HepG2 (cell line): Measurements from ENCODE around the gene ZNF84. TPM values are rescaled to one million over a fixed set of nuclear protein-coding genes. Genes with fewer than 3 reads are reported as not detected.
A peak's percentile ranks its signal among the peaks of the same experiment; 100 is the strongest.

Experiments used
- FOXP1 ChIP-seq, 2 experiments: fragments of 450-650 bp in 1 of 2; IDR thresholded peaks; 2 replicates each; pipeline ENCODE4 v1.6.1; 2017 to 2018; ENCODE audit warnings: antibody characterized with exemption in 1 of 2
- GATAD2A ChIP-seq: IDR thresholded peaks from 2 replicates; pipeline ENCODE4 v1.6.1; 2016
- HOMEZ ChIP-seq: IDR thresholded peaks from 2 replicates; pipeline ENCODE4 v1.6.1; 2016; ENCODE audit warnings: low read depth
- JUN ChIP-seq: sonication (generic); formaldehyde crosslinking; IDR thresholded peaks from 2 replicates; pipeline ENCODE4 v1.4.0; 2020; ENCODE audit warnings: mild to moderate bottlenecking, missing genetic modification reagents
- MAFK ChIP-seq, 2 experiments: IDR thresholded peaks in 1 of 2; conservative IDR thresholded peaks in 1 of 2; 2 replicates each; pipeline ENCODE4 v1.6.1; 2011; ENCODE audit warnings: improper control_type of control experiment in 2 of 2, low read length in 2 of 2
- POLR2AphosphoS5 ChIP-seq: IDR thresholded peaks from 2 replicates; pipeline ENCODE4 v1.6.1; 2012; ENCODE audit warnings: low read depth, low read length
- SKIL ChIP-seq: sonication (generic); formaldehyde crosslinking; IDR thresholded peaks from 2 replicates; pipeline ENCODE4 v1.8.0; 2022; ENCODE audit warnings: missing genetic modification reagents, mild to moderate bottlenecking, moderate library complexity, borderline replicate concordance
- STAG1 ChIP-seq: sonication (generic); formaldehyde crosslinking; IDR thresholded peaks from 2 replicates; pipeline ENCODE4 v1.4.0; 2020; ENCODE audit warnings: missing genetic modification reagents
- TFDP1 ChIP-seq: IDR thresholded peaks from 2 replicates; pipeline ENCODE4 v1.6.1; 2016; ENCODE audit warnings: missing compliant biosample characterization, missing genetic modification reagents, borderline replicate concordance
- ZFP36 ChIP-seq: fragments of 150-350 bp; IDR thresholded peaks from 2 replicates; pipeline ENCODE4 v1.6.1; 2018; ENCODE audit warnings: borderline replicate concordance, low read length, low read depth; ENCODE audit not compliant: partially characterized antibody
- ZNF275 ChIP-seq: sonication (generic); formaldehyde crosslinking; IDR thresholded peaks from 2 replicates; pipeline ENCODE4 v1.8.0; 2022; ENCODE audit warnings: missing genetic modification reagents, mild to moderate bottlenecking, inconsistent platforms, borderline replicate concordance
- ZNF318 ChIP-seq: sonication (generic); formaldehyde crosslinking; IDR thresholded peaks from 2 replicates; pipeline ENCODE4 v1.4.0; 2020; ENCODE audit warnings: mild to moderate bottlenecking, missing genetic modification reagents
- ZNF326 ChIP-seq: sonication (generic); formaldehyde crosslinking; IDR thresholded peaks from 2 replicates; pipeline ENCODE4 v1.4.0; 2020; ENCODE audit warnings: missing genetic modification reagents, borderline replicate concordance
- polyA plus RNA-seq, 8 experiments: library from polyadenylated mRNA; depleted of rRNA in 3 of 8; stranded (reverse) in 7 of 8; unstranded in 1 of 8; fragments of >200 nt; fragmentation: Illumina TruSeq in 4 of 8; extraction: Trizol in 4 of 8; gene quantifications; 2 replicates each; pipeline versions ENCODE4 v1.2.1 to v1.2.3, GENCODE V29; 2011 to 2016; ENCODE audit warnings: low read depth in 4 of 8, missing spikeins in 1 of 8, mixed read lengths in 1 of 8; ENCODE audit not compliant: insufficient read depth in 1 of 8
- total RNA-seq, 5 experiments: library from RNA; depleted of rRNA; stranded (reverse); fragments of >200 nt; fragmentation: Illumina TruSeq; extraction: Trizol; gene quantifications; 2 replicates each; pipeline ENCODE4 v1.2.3, GENCODE V29; 2016; ENCODE audit warnings: low read depth in 1 of 5

Gene ZNF84
- total and polyA plus RNA-seq, 2 of the 13 experiments (the other 11 are each of a cell fraction or from before 2014, with no cell fraction given), result 15.5 to 21.8 TPM

GRCh38 chr12:133037207-133038005 is at the start of gene ZNF84 (continued):
- TF ChIP-seq GATAD2A (CRISPR knock-in tag) (peak; percentile 42; the same call in 1 of the 2 replicates), HOMEZ (CRISPR knock-in tag) (peak; percentile 29; the same call in 1 of the 2 replicates), TFDP1 (CRISPR knock-in tag) (peak; percentile 94), JUN (CRISPR knock-in tag) (peak; percentile 65; the same call in 1 of the 2 replicates), ZNF275 (CRISPR knock-in tag) (peak; percentile 51; the same call in 1 of the 2 replicates), POLR2AphosphoS5 (peak; percentile 65), ZFP36 (no peak), MAFK (conservative IDR thresholded peaks at IDR 0.05 in 1 of 2, IDR thresholded peaks at IDR 0.05 in 1 of 2; ENCODE audit: low read length in 2 of 2) (no peak), SKIL (CRISPR knock-in tag) (peak; percentile 68), ZNF318 (peak; percentile 89), STAG1 (no peak), FOXP1 (IDR thresholded peaks at IDR 0.05) (no peak), FOXP1 (CRISPR knock-in tag; IDR thresholded peaks at IDR 0.05) (no peak), ZNF326 (CRISPR knock-in tag) (no peak)
